Raji (cell line): ENCODE data around the gene TMC5.

Experiments used
- POLR2A ChIP-seq: IDR thresholded peaks from 2 replicates; pipeline ENCODE4 v1.6.1; 2011; ENCODE audit warnings: low read depth, low read length, control low read depth; ENCODE audit not compliant: insufficient read depth

TMC5 gene

DNA sequence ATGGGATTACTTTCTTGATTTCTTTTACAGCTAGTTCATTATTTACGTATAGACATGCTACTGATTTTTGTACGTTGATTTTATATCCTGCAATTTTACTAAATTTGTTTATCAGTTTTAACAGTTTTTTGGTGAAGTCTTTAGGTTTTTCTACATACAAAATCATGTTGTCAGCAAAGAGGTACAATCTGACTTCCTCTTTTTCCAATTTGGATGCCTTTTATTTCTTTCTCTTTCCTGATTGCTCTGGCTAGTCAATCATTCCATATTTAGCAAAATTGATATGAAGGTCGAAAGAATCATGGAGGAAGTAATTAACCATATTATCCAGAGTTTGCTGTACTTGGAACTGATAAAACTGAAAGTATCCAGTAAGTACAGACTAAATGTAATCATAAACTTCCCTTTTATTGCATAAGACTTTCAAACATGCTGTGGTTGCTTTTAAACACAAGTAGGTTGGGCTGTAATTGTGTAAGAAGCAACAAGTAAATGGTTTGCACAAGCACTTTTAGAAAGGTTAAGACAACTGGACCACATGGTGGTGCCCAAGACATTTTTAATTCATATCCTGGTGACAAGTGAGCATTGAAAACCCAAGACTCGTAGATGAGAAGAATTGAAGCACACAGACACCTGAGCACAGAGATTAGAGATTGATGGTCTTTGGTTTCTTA lies 95.8 kb downstream of the TMC5 start:
- no peak for TF ChIP-seq POLR2A

- no peak for TF ChIP-seq POLR2A
Measured at GRCh38 chr16:19515757-19516156, 98.1 kb downstream of the TMC5 start.

DNA sequence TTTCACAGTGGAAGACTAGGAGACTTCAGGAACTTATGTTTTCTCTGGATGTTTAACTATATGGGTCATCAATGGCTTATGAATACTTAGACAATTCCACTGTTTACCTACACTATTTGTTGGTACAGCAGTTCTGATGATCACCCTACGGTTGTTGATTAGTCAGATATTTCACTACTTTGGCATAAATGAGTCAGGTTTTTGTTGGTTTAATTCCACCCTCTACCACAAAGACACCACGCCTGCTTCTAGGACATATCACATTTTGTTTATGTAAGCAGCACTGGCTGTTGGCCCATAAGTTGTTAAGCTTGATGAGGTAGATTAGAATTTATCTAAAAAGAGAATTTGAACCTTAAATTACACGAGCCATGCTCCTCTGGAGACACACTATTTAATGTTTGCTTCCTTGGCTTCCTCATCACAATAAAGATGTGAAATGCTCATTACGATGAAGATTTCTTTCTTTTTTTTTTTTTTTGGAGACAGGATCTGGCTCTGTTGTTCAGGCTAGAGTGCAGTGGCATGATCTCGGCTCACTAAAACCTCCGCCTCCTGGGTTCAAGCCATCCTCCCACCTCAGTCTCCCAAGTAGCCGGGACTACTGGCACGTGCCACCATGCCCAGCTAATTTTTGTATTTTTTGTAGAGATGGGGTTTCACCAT lies 99.9 kb downstream of the TMC5 start:
- TF ChIP-seq POLR2A = no peak

- TF ChIP-seq POLR2A = no peak
Measured at GRCh38 chr16:19518388-19518787, 100.7 kb downstream of the TMC5 start.

GRCh38 chr16:19520861-19521331 lies 103.2 kb downstream of the TMC5 start:
- no peak for TF ChIP-seq POLR2A

- TF ChIP-seq POLR2A = peak; percentile 90
Measured at GRCh38 chr16:19521471-19522396, 104.1 kb downstream of the TMC5 start, which contains the start of gene GDE1. GDE1 (minus strand) TSS chr16:19522098; CDS start chr16:19521964, 134 bp downstream.

GRCh38 chr16:19522397-19522732 lies 104.7 kb downstream of the TMC5 start:
- no peak for TF ChIP-seq POLR2A

DNA sequence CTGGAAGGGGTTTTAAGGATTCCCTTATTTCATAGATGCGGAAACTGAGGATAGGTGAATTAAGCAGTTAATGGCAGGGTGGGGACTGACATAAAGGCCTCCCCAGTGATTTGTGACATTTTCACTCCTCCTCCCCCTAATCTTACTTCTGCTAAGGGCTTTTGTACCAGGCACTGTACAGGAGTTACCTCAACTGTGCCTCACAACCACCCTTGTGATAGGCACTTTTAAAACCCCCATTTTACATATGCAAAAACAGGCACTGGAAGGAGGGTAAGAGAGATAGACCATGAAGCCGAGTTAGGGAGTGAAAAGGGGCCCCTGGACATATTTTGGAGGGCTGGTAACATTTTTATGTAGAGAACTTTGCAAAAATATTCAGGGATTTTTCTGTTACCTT lies 105.1 kb downstream of the TMC5 start:
- peak; percentile 65; the same call in 1 of the 2 replicates for TF ChIP-seq POLR2A

- no peak for TF ChIP-seq POLR2A
Measured at GRCh38 chr16:19523184-19523558, 105.5 kb downstream of the TMC5 start.

GRCh38 chr16:19523559-19524355 lies 106.1 kb downstream of the TMC5 start, which contains the start of gene CCP110:
CCP110 (plus strand) TSS chr16:19523942; CDS start chr16:19527882, 3,940 bp downstream.
- peak; percentile 77 for TF ChIP-seq POLR2A

DNA sequence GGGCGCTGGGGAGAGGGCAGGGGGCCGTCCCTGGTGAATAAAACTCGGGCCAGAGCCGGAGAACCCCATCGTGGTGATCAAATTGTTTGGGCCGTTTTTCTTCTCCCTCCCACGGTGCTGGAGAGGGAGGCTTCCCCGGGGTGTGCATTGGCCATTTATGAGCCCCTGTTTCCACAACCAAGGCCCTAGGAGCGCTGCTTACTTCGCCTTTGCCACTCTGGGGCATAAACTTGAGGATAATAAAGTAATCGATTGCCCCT lies 106.6 kb downstream of the TMC5 start:
- no peak for TF ChIP-seq POLR2A

DNA sequence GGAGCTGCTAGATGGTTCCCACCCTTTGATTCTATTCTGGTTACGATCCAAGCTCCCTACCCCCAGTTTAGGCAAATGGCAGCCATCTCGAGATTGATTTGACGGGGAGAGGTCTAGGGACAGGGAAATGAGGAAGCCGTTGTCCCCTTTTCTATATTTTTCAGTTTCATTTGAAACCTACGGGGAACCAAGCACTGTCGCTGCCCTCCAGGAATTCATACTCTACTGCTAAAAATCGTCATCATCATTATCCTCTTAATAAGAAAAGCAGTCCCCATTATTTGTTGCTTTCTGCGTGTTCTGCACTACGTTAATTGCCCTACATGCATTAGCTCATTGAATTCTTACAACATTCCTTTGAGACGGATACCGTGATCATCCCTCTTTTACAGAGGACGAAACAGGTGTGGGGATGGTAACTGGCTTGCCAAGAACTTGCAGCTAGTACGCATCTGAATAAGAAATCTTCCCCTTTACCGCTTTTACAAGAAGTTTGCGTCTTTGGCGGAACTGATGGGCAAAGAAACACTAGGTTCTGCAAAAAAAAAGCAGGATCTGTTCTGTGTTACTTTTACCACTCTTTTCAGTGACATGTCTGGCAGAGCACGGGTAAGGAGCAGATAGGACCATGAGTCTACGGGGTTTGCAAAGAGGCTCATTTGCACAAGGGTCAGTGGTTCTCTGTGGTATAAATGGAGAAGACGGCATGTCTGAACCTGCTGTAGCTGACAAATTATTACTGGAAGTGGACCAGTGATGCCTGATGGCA lies 107.1 kb downstream of the TMC5 start:
- no peak; the same call in 1 of the 2 replicates for TF ChIP-seq POLR2A

- TF ChIP-seq POLR2A = no peak
Measured at GRCh38 chr16:19525385-19525723, 107.7 kb downstream of the TMC5 start.

DNA sequence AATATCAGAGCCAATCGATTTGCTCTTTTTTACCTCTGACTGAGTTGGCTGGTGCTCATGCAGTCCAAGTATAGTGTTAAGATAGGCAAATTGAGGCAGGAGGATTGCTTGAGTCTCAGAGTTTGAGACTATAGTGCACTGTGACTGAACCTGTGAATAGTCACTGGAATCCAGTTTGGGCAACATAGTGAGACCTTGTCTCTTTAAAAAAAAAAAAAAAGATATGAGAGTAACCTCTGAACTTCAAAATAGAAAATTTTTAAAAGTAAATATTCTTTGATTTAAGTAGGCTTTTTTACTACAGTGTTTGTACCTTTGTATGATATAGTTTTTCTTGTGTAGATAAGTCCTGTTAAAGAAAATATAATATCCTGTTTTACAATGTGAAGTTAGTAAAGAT lies 109.5 kb downstream of the TMC5 start:
- no peak for TF ChIP-seq POLR2A
